NOMO-1 treated with DMSO at 0.1 percent for 48 hours (cell line): ENCODE data around the gene PDCL3.

Source experiments
- DNase-seq: peaks from one replicate; lab custom pipeline; 2025; ENCODE audit not compliant: unreplicated experiment; lab: John Stamatoyannopoulos, UW

The PDCL3 gene

GRCh38 chr2:100611079-100612029 lies 48.6 kb downstream of the PDCL3 start:
- DNase-seq = no peak

DNA sequence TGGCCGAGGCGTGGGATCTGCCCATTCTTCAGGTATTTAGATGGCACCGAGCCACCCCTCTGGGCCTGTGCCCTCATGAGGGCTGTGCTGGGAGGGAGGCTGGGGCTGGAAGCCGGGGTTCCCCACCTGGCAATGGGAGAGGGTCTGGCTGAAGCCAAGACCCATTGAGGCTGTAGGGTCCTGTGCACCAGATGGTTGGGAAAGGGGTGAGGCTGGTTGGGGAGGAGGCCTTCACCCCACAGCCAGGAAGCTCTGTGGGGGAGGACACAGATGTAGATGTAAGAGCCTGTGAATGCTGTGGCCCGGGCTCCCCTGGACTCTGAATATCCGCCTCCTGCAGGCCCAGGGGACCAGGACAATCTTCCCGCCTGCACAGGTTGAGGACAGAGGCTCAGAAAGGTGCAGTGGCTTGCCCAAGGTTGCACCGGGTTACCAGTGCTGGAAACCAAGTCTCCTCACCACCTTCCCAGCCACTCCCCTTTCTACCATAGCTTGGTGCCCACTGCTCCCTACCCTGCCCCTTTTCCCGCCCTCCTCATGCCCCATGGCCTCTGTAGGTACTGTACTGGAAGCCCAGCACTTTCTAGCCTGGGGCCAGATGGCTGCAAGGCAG lies 49.7 kb downstream of the PDCL3 start:
- no peak for DNase-seq

DNA sequence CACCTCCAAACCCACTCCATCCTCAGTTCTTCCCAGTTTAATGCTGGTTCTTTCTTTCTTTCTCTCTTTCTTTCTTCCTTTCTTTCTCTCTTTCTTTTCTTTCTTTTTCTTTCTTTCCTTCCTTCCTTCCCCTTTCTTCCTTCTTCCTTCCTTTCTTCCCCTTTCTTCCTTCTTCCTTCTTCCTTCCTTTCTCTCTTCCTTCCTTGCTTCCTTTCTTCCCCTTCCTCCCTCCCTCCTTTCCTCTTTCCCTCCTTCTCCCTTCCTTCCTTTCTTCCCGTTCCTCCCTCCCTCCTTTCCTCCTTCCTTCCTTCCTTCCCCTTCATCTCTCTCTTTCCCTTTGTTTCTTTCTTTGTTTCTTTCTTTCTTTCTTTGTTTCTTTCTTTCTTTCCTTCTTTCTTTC lies 50.9 kb downstream of the PDCL3 start:
- no peak for DNase-seq

DNA sequence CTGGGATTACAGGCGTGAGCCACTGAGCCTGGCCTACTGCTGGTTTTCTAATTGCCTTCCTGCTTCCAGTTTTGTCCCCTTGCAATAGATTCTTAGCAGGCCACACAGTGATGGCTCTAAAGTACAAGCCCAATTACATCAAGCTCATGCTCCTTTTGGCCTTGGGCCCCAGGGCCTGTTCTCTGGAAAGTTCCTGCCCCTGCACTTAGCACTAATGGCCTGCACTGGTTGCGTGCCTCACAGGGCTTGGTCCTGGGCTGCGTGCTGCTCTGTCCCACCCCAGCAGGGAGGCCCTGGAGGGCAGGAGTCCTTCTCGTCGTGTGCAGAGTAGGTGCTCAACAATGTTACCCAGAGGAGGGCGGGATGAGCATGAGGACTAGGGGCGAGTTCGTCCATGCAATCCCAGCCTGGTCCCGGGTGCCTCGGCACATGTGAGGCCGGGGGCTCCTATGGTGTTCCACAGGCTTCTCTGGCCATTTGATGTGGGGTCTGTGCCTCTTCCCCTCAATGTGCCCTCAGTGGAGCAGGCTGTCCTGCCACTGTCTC lies 51.7 kb downstream of the PDCL3 start:
- DNase-seq = no peak

DNA sequence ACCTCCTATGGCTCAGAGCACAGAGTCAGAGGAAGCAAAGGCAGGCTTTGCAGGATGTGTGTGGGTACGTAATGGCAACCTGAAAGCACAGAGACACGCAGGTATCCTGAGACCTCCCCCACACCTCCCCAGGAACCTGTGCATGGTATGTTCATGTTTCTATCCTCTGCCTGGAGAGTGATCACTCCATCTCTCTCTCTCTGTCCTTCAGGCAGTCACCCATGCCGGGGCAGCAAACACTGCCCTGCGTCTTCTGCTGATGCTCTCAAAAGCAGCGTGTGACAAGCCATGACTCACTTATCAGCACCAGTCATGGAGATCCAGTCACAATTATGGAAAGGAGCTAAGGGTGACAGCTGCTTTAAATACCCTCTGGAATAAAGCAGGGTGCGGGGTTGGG lies 52.7 kb downstream of the PDCL3 start:
- DNase-seq = no peak

GRCh38 chr2:100615886-100616285 lies 53.1 kb downstream of the PDCL3 start:
- DNase-seq = no peak

DNA sequence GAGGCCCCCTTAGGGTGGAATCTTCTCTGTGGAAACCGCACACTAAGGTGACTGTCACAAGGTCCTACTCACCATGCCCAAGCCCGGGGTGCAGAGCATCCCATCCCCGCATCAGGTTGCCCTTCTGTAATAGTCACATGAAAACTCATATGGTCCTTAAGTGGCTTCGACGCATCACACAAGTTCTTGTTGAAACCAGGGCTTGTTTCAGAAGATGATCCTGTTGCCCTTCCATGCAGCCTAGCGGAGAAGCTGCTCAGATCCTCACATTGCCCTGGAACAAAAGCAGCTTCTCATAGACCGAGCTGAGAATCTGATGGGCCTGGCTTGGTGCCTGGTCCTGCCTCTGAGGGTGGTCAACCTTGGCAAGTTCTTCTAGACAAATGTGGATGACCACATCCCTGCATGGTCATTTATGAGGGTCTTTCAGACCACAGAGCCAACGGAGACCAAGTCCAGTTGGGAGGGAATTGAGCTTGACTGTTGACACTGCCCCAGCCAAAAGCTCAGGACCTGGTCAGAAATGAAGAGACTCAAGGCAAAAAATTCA lies 54.1 kb downstream of the PDCL3 start:
- DNase-seq = no peak

- DNase-seq = no peak
Measured at GRCh38 chr2:100619951-100620350, 57.2 kb downstream of the PDCL3 start.

- DNase-seq = no peak
Measured at GRCh38 chr2:100620481-100620880, 57.7 kb downstream of the PDCL3 start.

- DNase-seq = no peak
Measured at GRCh38 chr2:100621371-100621951, 58.7 kb downstream of the PDCL3 start.

DNA sequence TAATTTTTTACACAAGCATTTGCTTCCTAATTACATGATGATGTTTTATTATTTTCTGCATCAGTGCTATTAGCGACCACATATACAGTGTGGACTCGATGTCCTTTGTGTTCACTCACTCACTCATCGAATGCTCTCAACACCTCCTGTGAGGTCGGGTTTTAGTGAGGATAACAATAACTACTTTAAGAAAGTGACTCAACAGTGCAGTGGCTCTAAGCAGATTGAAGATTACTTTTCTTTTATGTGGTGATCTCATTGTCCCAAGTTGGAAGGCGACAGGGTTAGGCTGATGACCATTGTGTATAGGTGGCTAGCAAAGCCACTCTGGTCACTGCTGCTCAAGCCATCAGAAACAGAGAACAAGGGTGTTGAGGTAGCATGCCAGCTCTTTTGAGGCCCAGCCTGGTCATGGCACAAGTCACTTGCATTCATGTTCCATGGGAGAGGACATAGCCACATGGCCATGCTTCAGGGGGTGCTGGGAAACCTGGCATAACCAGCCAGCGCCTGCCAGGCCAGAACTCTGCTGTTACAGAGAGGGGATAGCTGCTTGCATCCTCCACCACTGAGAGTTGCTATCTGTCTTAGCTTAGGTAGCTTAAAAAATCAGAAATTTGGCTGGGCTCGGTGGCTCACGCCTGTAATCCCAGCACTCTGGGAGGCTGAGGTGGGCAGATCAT lies 60.4 kb downstream of the PDCL3 start:
- no peak for DNase-seq

- no peak for DNase-seq
Measured at GRCh38 chr2:100623930-100624329, 61.1 kb downstream of the PDCL3 start.

DNA sequence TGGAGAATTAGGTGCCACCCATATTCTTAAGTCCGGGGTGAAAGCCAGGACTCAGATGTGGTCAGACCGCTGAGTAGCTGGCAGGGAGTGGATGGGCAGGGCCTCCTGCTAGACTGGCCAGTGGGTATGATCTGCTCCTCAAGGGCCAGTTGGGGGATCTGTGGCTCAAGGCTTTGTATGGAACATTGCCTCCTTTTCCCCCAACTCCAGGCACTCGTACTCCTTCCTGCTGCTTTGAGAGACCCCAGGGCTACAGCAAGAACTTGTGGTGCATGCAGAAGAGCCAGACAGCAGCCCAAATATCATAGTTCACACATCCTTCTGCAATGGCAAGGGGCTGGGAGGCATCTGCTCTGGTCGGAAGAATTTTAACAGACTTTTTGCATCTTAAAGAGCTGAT lies 61.7 kb downstream of the PDCL3 start:
- DNase-seq = no peak

GRCh38 chr2:100625717-100626116 lies 62.9 kb downstream of the PDCL3 start:
- no peak for DNase-seq
